Measurements from ENCODE around the gene SHOX.

Gene SHOX

GRCh38 chrX:630612-631496 is at the start of gene SHOX:
TSS of gene SHOX (plus strand) at chrX:630791. CDS start at chrX:630898, 107 bp downstream.
- TF ChIP-seq GATA3 (IDR thresholded peaks at IDR 0.05; ENCODE audit: low read depth, low read length) (no peak), GATA2 (IDR thresholded peaks at IDR 0.05; ENCODE audit: low read depth, low read length) (no peak)

GRCh38 chrX:581066-581465 is 49.5 kb upstream of the SHOX start:
- TF ChIP-seq GATA2 (IDR thresholded peaks at IDR 0.05; ENCODE audit: low read depth, low read length) (no peak), GATA3 (IDR thresholded peaks at IDR 0.05; ENCODE audit: low read depth, low read length) (no peak)

- TF ChIP-seq GATA3 (IDR thresholded peaks at IDR 0.05; ENCODE audit: low read depth, low read length): no peak
- no peak for TF ChIP-seq GATA2 (IDR thresholded peaks at IDR 0.05; ENCODE audit: low read depth, low read length)
Measured at GRCh38 chrX:581720-582298, 48.8 kb upstream of the SHOX start.

DNA sequence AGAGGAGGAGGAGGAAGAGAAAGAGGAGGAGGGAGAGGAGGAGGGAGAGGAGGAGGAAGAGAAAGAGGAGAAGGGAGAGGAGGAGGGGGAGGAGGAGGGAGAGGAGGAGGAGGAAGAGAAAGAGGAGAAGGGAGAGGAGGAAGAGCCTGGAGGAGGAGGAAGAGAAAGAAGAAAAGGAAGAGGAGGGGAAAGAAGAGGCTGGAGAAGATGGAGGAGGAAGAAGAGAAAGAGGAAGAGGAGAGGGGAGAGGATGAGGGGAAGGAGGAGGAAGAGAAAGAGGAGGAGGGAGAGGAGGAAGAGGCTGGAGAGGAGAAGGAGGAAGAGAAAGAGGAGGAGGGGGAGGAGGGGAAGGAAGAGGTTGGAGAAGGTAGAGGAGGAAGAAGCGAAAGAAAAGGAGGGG is 46.0 kb upstream of the SHOX start:
- TF ChIP-seq GATA3 (IDR thresholded peaks at IDR 0.05; ENCODE audit: low read depth, low read length) (no peak), GATA2 (IDR thresholded peaks at IDR 0.05; ENCODE audit: low read depth, low read length) (no peak)

DNA sequence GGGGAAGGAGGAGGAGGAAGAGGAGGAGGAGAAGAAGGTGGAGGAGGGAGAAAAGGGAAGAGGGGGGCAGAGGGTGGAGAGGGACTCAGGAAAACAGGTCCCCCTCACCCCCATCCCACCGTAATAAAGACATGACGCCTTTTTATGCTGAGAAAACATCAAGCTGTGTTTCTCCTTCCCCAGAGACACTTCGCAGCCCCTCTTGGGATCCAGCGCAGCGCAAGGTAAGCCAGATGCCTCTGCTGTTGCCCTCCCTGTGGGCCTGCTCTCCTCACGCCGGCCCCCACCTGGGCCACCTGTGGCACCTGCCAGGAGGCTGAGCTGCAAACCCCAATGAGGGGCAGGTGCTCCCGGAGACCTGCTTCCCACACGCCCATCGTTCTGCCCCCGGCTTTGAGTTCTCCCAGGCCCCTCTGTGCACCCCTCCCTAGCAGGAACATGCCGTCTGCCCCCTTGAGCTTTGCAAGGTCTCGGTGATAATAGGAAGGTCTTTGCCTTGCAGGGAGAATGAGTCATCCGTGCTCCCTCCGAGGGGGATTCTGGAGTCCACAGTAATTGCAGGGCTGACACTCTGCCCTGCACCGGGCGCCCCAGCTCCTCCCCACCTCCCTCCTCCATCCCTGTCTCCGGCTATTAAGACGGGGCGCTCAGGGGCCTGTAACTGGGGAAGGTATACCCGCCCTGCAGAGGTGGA is 45.3 kb upstream of the SHOX start:
- TF ChIP-seq GATA2 (IDR thresholded peaks at IDR 0.05; ENCODE audit: low read depth, low read length) (no peak), GATA3 (IDR thresholded peaks at IDR 0.05; ENCODE audit: low read depth, low read length) (no peak)

DNA sequence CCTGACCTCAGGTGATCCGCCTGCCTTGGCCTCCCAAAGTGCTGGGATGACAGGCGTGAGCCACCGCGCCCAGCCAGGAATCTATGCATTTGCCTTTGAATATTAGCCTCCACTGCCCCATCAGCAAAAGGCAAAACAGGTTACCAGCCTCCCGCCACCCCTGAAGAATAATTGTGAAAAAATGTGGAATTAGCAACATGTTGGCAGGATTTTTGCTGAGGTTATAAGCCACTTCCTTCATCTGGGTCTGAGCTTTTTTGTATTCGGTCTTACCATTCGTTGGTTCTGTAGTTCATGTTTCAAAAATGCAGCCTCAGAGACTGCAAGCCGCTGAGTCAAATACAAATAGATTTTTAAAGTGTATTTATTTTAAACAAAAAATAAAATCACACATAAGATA is 44.2 kb upstream of the SHOX start:
- no peak for TF ChIP-seq GATA2 (IDR thresholded peaks at IDR 0.05; ENCODE audit: low read depth, low read length)
- no peak for TF ChIP-seq GATA3 (IDR thresholded peaks at IDR 0.05; ENCODE audit: low read depth, low read length)

DNA sequence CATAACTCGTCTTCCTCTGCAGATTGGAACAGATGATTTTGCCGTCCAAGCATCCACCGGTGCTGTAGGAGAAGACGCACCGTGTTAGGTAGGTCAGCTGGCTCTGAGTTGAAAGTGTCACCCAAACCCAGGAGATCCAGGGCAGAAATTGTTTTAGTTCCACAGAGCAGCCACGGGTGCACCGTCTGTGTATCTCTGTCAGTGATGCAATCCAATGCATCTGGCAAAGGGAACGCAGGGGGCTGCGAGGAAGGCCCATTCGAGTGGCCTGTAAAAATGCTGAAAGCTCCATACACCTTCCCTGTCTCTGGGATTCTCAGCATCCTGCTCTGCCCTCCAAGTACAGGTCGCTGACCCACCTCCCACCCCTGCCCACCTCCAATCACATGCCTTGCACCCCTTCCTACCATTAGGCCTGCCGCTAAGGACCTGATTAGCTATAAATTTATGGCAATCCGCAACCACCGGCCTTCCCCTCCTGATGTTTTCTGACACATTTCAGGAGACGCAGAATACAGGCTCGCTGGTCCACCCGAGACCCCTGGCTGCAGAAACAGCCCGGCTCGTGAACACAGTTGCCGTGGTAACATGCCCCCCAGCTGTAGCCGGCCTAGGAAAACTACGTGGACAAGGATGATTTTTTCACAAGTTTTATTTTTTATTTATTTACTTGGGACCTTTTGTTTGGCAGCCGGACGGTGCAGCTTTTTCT is 39.7 kb upstream of the SHOX start:
- no peak for TF ChIP-seq GATA2 (IDR thresholded peaks at IDR 0.05; ENCODE audit: low read depth, low read length)
- no peak for TF ChIP-seq GATA3 (IDR thresholded peaks at IDR 0.05; ENCODE audit: low read depth, low read length)

DNA sequence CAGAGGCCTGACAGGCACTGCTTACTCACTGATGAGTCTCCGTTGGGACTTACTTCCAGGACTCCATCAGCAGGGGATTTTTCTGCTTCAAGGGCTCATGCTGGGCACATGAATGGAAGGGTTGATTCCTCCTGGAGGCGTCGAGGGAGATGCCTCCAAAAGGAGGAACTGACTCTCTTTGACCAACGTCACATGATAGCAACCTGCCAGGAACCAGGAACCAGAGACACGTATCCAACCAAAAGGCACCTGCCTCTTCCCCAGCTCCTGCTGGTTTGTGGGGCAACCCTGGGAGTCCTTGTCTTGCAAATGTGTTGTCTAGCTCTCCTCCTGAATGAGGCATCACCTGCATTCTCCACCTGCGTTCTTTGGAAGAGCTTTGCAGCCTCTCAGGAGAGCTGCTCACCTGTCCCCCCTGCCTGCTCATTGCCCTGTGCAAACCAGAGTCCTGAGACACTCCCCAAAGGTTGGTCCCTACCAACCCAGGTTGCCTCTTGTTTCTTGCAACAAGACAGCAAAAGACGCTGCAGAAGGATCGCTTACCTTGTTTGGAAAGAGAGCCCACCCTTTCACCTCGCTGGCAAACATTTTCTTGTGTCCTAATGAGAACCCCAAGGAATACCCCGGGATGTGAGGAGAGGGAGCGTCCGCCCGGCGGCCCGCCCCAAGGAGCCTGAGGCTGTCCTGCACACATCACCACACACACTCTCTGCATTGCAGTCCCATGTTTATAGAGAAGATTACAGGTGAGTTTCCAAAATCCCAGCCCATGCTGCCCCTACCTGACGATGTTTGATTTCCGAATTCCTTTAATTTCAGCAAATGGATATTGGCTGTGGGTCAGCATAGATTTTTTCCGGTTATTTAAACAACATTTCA is 30.5 kb upstream of the SHOX start:
- TF ChIP-seq GATA2 (IDR thresholded peaks at IDR 0.05; ENCODE audit: low read depth, low read length) (no peak), GATA3 (IDR thresholded peaks at IDR 0.05; ENCODE audit: low read depth, low read length) (no peak)

DNA sequence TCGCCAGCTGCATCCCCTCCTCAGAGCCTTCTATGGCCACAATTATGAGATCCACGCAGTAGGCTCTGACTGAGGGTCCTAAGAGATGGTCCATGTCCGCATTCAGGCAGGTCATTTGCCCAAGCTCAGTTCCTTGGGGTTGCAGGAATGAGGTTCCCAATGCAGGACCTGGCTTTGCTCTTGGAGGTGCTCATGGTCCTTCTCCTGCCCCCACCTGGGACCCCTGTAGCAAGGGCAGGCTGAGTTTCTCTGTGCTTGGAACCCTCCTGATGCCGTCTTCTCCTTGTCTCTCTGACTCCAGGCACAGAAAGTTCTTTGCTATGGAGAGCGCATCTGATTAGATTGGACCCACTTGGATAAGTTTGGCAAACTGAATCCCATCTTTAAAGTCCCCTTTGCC is 16.5 kb upstream of the SHOX start:
- TF ChIP-seq GATA2 (IDR thresholded peaks at IDR 0.05; ENCODE audit: low read depth, low read length) (no peak), GATA3 (IDR thresholded peaks at IDR 0.05; ENCODE audit: low read depth, low read length) (no peak)

GRCh38 chrX:617401-617800 is 13.2 kb upstream of the SHOX start:
- TF ChIP-seq GATA3 (IDR thresholded peaks at IDR 0.05; ENCODE audit: low read depth, low read length): no peak
- no peak for TF ChIP-seq GATA2 (IDR thresholded peaks at IDR 0.05; ENCODE audit: low read depth, low read length)

DNA sequence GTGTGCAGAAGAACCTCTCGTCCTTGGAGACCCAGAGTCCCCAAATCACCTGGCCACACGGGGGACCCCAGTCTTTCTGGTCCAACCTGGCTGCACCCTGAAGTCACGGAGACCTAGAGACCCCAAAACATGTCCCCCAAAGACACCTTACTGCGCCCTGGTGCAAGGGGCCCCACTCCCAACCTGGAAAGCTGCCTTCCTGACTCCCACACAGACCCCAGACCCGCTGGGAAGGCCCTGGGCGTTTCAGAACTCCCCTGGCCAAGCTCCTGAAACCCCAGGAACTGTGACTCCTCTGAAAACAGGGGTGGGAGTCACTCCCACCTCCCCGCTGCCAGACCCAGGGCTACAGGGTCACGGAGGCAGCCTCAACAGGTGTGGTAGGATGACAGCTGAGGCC is 12.7 kb upstream of the SHOX start:
- TF ChIP-seq GATA2 (IDR thresholded peaks at IDR 0.05; ENCODE audit: low read depth, low read length) (no peak), GATA3 (IDR thresholded peaks at IDR 0.05; ENCODE audit: low read depth, low read length) (no peak)

DNA sequence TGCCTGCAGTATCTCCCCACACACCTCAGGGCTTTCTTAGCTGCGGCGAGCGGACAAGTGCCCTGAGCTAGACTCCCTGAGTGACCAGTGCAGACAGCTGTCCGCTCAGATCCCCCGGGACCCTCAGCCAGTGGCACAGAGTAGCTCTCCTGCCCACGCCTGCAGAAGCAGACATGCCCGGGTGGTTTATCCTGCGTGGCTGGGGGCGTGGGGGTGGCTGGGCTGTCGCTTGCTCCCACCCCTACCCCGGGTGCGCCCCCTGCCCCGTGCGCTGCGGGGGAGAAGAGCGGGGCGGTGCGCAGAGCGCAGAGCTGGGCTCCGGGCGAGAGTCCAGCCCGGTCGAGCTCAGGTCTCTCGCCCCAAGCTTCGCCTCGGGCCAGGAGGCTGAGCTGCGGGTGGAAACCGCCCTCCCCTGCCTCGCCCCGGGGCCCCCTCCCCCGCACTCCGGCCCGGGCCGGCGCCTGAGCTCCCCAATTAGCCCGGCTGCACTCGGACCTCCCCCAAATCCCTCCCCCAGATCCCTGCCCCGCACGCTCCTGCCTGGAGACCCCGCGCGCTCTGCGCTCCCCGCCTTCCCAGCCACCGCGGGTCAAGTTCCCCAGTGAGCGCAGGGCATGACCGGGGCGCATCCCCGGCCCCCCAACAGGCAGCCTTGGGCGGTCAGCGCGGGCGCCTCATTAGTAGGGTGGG is 11.7 kb upstream of the SHOX start:
- TF ChIP-seq GATA3 (IDR thresholded peaks at IDR 0.05; ENCODE audit: low read depth, low read length) (no peak), GATA2 (IDR thresholded peaks at IDR 0.05; ENCODE audit: low read depth, low read length) (no peak)

DNA sequence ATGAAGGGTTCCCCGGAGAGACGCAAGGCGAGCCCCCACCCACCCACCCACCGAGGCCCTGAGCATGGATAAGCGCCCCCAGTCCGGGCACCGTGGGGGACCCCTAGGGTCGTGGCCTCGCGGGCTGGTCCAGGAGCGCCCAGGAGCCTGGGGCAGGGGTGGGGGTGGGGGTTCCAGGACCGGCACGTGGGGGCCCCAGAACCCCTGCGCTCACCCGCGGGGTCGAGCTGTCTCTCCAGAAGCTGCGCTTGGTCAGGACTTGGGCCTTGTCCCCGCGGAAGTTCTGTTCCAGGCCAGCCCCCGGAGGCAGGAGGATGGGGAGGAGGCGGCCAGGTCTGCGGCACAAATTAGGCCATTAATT is 11.2 kb upstream of the SHOX start:
- TF ChIP-seq GATA3 (IDR thresholded peaks at IDR 0.05; ENCODE audit: low read depth, low read length): no peak
- TF ChIP-seq GATA2 (IDR thresholded peaks at IDR 0.05; ENCODE audit: low read depth, low read length): no peak
